HG03139 (cell line): ENCODE measurements around the gene ALG12.
"Not testable (repeated sequence)": the region's sequence is repeated elsewhere in the genome, so short reads cannot be mapped to it uniquely, and the experiment has no call there.

Experiments used
- ATAC-seq: cut with Tn5 transposase; IDR thresholded peaks from one replicate; pipeline ENCODE4 v1.9.1; 2021; ENCODE audit not compliant: unreplicated experiment

ALG12 gene

GRCh38 chr22:49869086-49869830, 49.0 kb downstream of the ALG12 start:
- ATAC-seq: no peak

DNA sequence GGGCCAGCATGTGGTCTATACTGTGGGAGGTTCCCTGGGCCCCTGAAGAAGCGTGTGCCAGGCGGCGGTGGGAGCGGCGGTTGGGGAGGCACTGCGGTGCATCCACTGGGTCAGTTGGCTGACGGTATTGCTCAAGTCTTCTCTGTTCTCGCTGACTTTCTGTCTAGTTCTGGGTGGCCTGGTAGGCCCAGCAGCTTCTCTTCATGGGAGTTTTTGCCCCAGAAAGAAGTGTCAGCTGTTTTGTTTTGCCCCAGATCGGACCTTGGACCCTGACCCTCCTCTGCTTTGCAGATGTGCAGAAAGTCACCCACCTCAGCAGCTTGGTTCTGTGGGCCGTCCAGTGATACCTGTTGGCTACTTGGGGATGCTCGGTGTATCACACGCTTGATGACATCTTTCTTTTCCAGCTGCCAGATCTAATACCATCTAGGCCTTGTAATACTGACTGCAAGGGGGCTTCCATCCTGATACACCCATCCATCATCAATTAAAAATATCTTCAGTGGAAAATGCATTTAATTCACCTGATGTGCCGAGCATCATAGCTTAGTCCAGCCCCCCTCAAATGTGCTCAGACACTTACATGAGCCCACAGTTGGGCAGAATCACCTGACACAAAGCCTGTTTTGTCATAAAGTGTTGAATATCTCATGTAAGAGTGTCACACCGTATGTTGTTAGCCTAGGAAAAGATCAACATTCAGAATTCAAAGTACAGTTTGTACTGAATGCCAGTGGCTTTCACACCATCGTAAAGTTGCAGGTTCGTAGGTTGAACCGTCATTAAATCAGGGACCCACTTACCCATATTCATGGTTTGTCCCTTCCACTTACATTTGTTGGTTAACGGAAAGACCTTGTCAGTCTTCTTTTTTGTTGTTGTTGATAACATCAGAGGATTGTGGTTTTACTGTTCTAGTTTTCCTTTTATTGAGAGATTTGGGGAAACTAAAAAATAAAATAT, 50.7 kb downstream of the ALG12 start:
- no peak for ATAC-seq

- no peak for ATAC-seq
Measured at GRCh38 chr22:49866646-49867045, 51.6 kb downstream of the ALG12 start.

- ATAC-seq: no peak
Measured at GRCh38 chr22:49866134-49866533, 52.1 kb downstream of the ALG12 start.

GRCh38 chr22:49865156-49865555, 53.1 kb downstream of the ALG12 start:
- ATAC-seq: no peak

GRCh38 chr22:49863931-49864330, 54.3 kb downstream of the ALG12 start:
- no peak for ATAC-seq

- no peak for ATAC-seq
Measured at GRCh38 chr22:49862496-49862776, 55.8 kb downstream of the ALG12 start.

- ATAC-seq: no peak
Measured at GRCh38 chr22:49861642-49862495, 56.4 kb downstream of the ALG12 start.

- ATAC-seq: no peak
Measured at GRCh38 chr22:49858827-49859226, 59.4 kb downstream of the ALG12 start.

- no peak for ATAC-seq
Measured at GRCh38 chr22:49856766-49857618, 61.2 kb downstream of the ALG12 start.

GRCh38 chr22:49856343-49856742, 61.9 kb downstream of the ALG12 start:
- ATAC-seq: no peak

DNA sequence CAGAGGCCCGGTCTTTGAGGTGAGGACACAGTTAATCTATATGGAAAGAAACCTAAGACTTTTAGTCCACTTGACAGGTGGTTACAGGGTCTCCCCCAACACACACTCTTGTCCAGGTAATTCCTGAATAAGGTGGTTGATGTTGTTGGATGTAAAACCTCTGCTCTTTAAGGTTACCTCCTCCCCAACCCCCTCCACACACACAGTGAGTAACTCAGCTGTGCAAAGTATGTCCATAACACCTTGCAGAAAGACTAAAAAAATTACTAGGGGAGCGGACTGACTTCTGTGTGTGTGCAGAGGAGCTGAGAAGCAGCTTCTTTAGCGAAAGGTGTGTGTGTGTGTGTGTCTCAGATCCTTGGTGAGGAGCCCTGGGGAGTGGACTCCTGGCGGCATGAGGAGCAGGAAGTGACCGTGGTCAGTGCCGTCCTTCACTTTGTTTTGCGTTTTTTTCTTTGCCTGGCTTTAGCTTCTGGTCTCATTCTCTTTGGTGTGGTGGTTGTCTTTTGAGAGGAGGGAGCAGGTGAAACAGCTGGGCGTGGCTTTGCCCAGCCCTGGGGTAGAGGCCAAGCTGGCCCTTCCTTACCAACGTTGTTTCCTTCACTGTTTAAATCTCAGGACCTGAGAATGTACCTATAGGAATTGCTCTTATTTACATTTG, 62.9 kb downstream of the ALG12 start:
- ATAC-seq: no peak

- ATAC-seq: peak; percentile 17
Measured at GRCh38 chr22:49853981-49854831, 64.0 kb downstream of the ALG12 start.

GRCh38 chr22:49852898-49853894, 65.0 kb downstream of the ALG12 start, which contains the start of gene ZBED4:
ZBED4 (plus strand) TSS chr22:49853844; CDS start chr22:49883663, 29,819 bp downstream.
- ATAC-seq: peak; percentile 68

DNA sequence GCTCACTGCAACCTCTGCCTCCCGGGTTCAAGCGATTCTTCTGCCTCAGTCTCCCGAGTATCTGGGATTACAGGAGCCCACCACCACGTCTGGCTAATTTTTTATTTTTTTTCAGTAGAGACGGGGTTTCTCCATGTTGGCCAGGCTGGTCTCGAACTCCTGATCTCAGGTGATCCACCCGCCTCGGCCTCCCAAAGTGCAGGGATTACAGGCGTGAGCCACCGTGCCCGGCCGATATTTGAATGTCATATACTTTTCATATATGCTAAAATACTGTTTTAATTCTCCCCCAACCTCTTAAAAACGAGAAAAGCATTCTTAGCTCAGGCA, 65.7 kb downstream of the ALG12 start:
- ATAC-seq: not testable (repeated sequence)

DNA sequence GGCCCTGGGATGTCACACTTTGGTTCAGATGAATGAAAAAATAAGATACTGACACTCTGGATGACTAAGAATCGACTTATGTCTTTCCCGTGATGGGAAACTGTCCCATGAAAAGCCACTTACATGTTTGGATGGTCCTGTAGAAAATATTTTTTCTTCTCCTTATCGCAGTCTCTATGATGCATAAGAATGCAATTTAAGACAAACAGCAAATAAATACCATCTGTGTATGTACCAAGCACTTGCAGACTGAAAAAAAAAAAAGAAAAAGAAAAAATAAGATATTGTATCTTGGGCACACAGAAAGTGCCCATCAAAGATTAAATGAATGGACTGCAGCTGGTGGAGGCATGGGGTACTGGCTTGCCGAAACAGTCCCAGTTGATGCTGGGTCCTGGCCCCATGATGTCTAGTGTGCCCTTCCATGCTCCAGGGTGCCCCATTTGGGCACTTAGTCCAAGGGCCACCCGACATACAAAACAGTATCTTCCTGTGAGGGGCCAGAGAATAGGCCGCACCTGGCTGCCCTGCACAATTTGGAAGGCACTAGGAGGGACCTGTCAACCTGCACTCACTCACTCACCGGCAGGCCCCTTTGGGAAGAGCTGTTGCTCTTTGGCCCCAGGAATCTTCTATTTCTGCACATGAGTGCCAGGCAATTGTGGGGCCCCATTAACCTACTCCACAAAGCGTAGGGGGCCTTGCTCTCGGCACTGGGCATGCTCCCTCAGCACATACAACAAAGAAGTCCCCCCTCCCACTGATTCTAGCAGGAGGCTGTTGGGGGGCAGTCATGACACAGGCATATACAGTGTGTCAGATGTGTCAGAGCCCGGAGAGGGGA, 67.1 kb downstream of the ALG12 start:
- ATAC-seq: no peak
